Astrocyte of the hippocampus (primary cell): ENCODE data around the gene UGT3A2.
"Not testable (repeated sequence)": the region's sequence is repeated elsewhere in the genome, so short reads cannot be mapped to it uniquely, and the experiment has no call there.

Experiments used
- DNase-seq: peaks from one replicate; pipeline ENCODE4 v3.0.0; 2011; ENCODE audit warnings: low read depth, low spot score

UGT3A2 gene

GRCh38 chr5:36054647-36055046 is 12.0 kb downstream of the UGT3A2 start:
- DNase-seq = peak; percentile 7

- DNase-seq = no peak
These were observed 14.1 kb downstream of the UGT3A2 start for GRCh38 chr5:36052538-36052937.

- no peak for DNase-seq
These were observed 16.7 kb downstream of the UGT3A2 start for GRCh38 chr5:36049949-36050348.

GRCh38 chr5:36047384-36048160 is 19.1 kb downstream of the UGT3A2 start:
- DNase-seq = no peak

GRCh38 chr5:36045895-36046294 is 20.8 kb downstream of the UGT3A2 start:
- no peak for DNase-seq

- DNase-seq = no peak
These were observed 25.2 kb downstream of the UGT3A2 start for GRCh38 chr5:36041537-36041845.

- no peak for DNase-seq
These were observed 25.8 kb downstream of the UGT3A2 start for GRCh38 chr5:36040651-36041536.

- no peak for DNase-seq
These were observed 31.0 kb downstream of the UGT3A2 start for GRCh38 chr5:36035696-36036095.

- DNase-seq = not testable (repeated sequence)
These were observed 32.0 kb downstream of the UGT3A2 start for GRCh38 chr5:36034536-36035134.

GRCh38 chr5:36033486-36033885 is 33.2 kb downstream of the UGT3A2 start:
- DNase-seq = no peak

GRCh38 chr5:36033047-36033446 is 33.6 kb downstream of the UGT3A2 start:
- no peak for DNase-seq

GRCh38 chr5:36031223-36031622 is 35.5 kb downstream of the UGT3A2 start:
- DNase-seq = no peak

- DNase-seq = no peak
These were observed 36.8 kb downstream of the UGT3A2 start for GRCh38 chr5:36029914-36030313.

- no peak for DNase-seq
These were observed 37.7 kb downstream of the UGT3A2 start for GRCh38 chr5:36028816-36029465.

GRCh38 chr5:36027711-36028110 is 39.0 kb downstream of the UGT3A2 start:
- DNase-seq = no peak

- DNase-seq = no peak
These were observed 39.8 kb downstream of the UGT3A2 start for GRCh38 chr5:36026706-36027465.

GRCh38 chr5:36022246-36022645 is 44.4 kb downstream of the UGT3A2 start:
- DNase-seq = not testable (repeated sequence)

- not testable (repeated sequence) for DNase-seq
These were observed 47.1 kb downstream of the UGT3A2 start for GRCh38 chr5:36019584-36019983.

GRCh38 chr5:36017622-36018021 is 49.1 kb downstream of the UGT3A2 start:
- DNase-seq = no peak

GRCh38 chr5:36017004-36017403 is 49.7 kb downstream of the UGT3A2 start:
- no peak for DNase-seq

GRCh38 chr5:36013182-36013581 is 53.5 kb downstream of the UGT3A2 start:
- DNase-seq = no peak
